Neural cell (in vitro differentiated cells): ENCODE results near the gene DYRK3.

Experiments
- EZH2 ChIP-seq: fragments of 200-600, 300-800 bp; shearing (Covaris generic), sonication (generic); IDR thresholded peaks from 2 replicates; pipeline ENCODE4 v1.6.1; 2014; ENCODE audit warnings: antibody characterized with exemption, low read length, borderline replicate concordance, mild to moderate bottlenecking; ENCODE audit not compliant: insufficient read depth, poor library complexity, severe bottlenecking
- MXI1 ChIP-seq: fragments of 450-650 bp; conservative IDR thresholded peaks from 2 replicates; pipeline ENCODE4 v1.6.1; 2014; ENCODE audit warnings: antibody characterized with exemption, mild to moderate bottlenecking; ENCODE audit not compliant: poor library complexity, severe bottlenecking
- POLR2AphosphoS5 ChIP-seq: IDR thresholded peaks from 2 replicates; pipeline ENCODE4 v1.6.1; 2012
- RAD21 ChIP-seq: fragments of 450-650 bp; conservative IDR thresholded peaks from 2 replicates; pipeline ENCODE4 v1.6.1; 2014; ENCODE audit warnings: antibody characterized with exemption, mild to moderate bottlenecking, moderate library complexity
- TAF1 ChIP-seq: IDR thresholded peaks from 2 replicates; pipeline ENCODE4 v1.6.1; 2012; ENCODE audit warnings: low read depth
- TF ChIP-seq, protein P1 (sequence below): fragments of 450-650 bp; IDR thresholded peaks from 2 replicates; pipeline ENCODE4 v1.5.1; 2014; ENCODE audit warnings: antibody characterized with exemption, mild to moderate bottlenecking, moderate library complexity; ENCODE audit not compliant: poor library complexity, severe bottlenecking

DNA sequence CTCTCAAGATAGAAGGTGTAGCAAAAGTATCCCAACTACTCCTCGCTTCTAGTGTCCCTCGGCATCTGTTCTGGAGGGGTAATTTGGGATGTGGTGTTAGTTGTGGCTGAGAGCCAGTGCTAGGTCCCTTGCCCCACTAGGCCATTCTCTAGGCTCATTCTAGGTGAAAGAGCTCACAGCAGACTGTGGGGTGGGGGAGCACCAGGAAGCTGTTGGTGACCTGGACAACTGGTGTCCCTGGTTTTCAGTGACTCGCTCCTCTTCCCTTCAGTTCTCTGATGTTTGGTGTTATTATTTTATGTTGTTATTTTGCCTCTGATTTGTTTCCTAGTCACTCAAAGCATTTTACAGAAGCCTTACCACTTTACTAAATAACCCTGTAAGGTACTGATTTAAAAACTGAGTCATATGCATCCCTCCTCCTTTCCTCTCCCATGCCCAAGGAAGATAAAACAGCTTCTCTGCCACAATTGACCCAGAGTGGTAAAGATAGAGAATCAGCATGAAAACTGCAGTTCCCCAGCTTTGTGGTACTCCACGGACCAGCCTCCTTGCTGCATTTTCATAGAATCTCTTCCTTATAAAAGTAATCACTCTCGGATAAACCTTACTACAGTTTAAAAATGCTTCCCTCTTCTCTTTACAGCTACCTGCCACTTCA, 14.1 kb downstream of the DYRK3 start:
- TF ChIP-seq TAF1 (no peak), POLR2AphosphoS5 (no peak), MXI1 (no peak), RAD21 (no peak), EZH2 (no peak)
- TF ChIP-seq, protein P1, sequence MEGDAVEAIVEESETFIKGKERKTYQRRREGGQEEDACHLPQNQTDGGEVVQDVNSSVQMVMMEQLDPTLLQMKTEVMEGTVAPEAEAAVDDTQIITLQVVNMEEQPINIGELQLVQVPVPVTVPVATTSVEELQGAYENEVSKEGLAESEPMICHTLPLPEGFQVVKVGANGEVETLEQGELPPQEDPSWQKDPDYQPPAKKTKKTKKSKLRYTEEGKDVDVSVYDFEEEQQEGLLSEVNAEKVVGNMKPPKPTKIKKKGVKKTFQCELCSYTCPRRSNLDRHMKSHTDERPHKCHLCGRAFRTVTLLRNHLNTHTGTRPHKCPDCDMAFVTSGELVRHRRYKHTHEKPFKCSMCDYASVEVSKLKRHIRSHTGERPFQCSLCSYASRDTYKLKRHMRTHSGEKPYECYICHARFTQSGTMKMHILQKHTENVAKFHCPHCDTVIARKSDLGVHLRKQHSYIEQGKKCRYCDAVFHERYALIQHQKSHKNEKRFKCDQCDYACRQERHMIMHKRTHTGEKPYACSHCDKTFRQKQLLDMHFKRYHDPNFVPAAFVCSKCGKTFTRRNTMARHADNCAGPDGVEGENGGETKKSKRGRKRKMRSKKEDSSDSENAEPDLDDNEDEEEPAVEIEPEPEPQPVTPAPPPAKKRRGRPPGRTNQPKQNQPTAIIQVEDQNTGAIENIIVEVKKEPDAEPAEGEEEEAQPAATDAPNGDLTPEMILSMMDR: no peak
